Measurements from ENCODE around the gene B4GALT3.

The B4GALT3 gene

GRCh38 chr1:161128591-161129420 is 48.5 kb downstream of the B4GALT3 start:
- no peak for DNase-seq (ENCODE audit: low read depth in 2 of 2)

GRCh38 chr1:161127649-161128048 is 49.7 kb downstream of the B4GALT3 start:
- DNase-seq (ENCODE audit: low read depth in 2 of 2): no peak

GRCh38 chr1:161122967-161123366 is 54.3 kb downstream of the B4GALT3 start:
- no peak for DNase-seq (ENCODE audit: low read depth in 2 of 2)

GRCh38 chr1:161121834-161122233 is 55.5 kb downstream of the B4GALT3 start:
- DNase-seq (ENCODE audit: low read depth in 2 of 2): no peak
